Loucy (cell line): ENCODE measurements around the gene E2F3.

Experiments
- EZH2phosphoT487 ChIP-seq: fragments of 200-600 bp; IDR thresholded peaks from 2 replicates; pipeline ENCODE4 v1.6.1; 2018; ENCODE audit warnings: antibody characterized with exemption, mild to moderate bottlenecking, moderate library complexity, borderline replicate concordance
- TF ChIP-seq, protein P1 (sequence below): fragments of 200-600 bp; sonication (generic); conservative IDR thresholded peaks from 2 replicates; pipeline ENCODE4 v1.5.1; 2014; ENCODE audit warnings: mild to moderate bottlenecking, antibody characterized with exemption, low read length

DNA sequence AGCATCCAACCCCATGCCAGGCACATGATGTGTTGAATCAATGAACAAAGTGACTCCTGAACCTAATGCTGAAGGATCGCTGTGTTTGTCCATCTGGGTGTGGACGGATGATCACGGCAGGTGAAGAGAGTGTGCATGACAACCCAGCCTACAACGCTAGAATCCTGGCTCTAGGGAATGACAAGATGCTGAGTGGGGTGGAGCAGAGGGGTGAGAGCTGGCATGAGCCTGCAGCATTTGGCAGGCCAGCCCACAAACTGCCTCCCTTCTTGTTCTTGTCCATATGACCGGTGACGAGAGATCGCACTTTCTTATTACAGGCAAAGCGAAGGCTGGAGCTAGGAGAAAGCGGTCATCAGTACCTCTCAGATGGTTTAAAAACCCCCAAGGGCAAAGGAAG is 77.8 kb downstream of the E2F3 start:
- TF ChIP-seq, protein P1, sequence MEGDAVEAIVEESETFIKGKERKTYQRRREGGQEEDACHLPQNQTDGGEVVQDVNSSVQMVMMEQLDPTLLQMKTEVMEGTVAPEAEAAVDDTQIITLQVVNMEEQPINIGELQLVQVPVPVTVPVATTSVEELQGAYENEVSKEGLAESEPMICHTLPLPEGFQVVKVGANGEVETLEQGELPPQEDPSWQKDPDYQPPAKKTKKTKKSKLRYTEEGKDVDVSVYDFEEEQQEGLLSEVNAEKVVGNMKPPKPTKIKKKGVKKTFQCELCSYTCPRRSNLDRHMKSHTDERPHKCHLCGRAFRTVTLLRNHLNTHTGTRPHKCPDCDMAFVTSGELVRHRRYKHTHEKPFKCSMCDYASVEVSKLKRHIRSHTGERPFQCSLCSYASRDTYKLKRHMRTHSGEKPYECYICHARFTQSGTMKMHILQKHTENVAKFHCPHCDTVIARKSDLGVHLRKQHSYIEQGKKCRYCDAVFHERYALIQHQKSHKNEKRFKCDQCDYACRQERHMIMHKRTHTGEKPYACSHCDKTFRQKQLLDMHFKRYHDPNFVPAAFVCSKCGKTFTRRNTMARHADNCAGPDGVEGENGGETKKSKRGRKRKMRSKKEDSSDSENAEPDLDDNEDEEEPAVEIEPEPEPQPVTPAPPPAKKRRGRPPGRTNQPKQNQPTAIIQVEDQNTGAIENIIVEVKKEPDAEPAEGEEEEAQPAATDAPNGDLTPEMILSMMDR: no peak
- TF ChIP-seq EZH2phosphoT487: no peak
